HG02610 (cell line): ENCODE results near the gene SLC11A2.
A peak's percentile ranks its signal among the peaks of the same experiment; 100 is the strongest.

Source experiments
- ATAC-seq: cut with Tn5 transposase; IDR thresholded peaks from one replicate; pipeline ENCODE4 v1.9.1; 2021; ENCODE audit warnings: mild to moderate bottlenecking, moderate library complexity; ENCODE audit not compliant: unreplicated experiment

The SLC11A2 gene

DNA sequence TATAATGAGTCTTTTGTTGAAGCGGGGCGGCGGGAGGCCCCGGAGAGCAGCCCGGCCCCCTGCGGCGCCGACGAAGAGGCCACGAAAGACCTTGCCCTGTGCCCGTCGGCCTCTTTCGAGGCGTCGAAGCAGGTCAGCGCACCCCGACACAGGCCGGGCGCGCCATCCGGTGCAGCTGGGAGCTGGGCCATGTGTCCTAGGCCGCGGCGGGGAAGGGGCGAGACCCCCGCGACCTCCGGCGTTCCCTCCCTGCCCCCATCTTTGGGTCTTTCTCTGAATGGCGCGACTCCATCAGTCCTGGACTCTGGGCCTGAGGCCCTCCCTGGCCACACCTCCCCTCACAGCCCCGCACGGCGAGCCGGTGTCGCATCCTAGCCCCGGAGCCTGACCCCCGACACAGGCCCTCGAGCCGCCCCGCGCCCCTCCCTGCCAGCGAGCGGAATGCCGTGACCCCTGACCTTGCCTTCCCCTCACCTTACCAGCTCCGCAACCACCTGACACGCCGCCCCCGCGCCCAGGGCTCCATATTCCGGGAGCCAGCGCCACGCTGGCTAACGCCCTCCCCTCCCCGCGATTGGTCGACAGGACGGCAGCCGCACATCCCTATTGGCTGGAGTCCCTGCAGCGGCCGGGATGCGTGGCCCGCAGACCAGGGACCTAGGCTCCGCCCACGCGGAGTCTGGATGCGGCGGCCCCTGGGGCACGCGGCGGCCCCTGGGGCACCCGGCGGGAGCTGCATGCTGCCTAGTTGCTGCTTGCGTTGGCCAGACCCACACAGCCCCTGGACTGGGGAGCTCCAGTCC is at the start of gene SLC11A2:
TSS of gene SLC11A2 (minus strand) at position 549 of the 803 bp plus-strand sequence. CDS start 15,656 bp downstream, outside the sequence.
- peak; percentile 96 for ATAC-seq

DNA sequence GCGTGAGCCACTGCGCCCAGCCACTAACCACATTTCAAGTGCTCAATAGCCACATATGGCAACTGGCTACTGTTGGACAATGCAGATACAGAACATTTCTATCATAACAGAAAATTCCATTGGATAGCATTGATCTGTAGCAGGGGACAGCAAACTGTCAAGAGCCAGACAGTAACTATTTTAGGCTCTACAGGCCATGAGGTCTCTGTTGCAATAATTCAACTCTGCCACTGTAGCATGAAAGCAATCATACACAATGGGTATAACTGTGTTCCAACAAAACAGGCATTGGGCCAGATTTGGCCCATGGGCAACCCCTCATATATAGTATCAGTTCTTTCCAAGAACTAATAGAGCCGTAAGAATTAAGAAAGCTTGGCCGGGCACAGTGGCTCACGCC is 49.2 kb upstream of the SLC11A2 start:
- ATAC-seq, result no peak

DNA sequence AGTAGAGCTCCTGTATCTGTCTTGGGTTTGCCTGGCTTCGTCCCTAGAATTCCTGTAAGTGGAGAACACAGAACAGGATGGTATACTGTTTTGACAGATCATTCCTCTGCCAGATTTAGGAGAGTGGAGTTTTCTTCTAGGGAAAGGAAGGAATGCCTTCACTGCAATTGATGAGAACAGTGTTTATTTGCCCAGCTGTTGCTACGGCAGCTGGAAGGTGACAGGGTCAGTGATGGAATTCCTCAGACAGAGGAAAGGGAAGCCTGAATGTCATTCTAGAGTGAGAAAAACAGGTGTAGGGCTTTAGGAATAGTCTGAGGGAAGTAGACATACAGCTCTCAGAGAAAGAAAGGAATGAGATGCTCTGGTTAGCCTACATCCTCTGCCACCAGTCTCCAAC is 45.5 kb upstream of the SLC11A2 start:
- ATAC-seq, result no peak

DNA sequence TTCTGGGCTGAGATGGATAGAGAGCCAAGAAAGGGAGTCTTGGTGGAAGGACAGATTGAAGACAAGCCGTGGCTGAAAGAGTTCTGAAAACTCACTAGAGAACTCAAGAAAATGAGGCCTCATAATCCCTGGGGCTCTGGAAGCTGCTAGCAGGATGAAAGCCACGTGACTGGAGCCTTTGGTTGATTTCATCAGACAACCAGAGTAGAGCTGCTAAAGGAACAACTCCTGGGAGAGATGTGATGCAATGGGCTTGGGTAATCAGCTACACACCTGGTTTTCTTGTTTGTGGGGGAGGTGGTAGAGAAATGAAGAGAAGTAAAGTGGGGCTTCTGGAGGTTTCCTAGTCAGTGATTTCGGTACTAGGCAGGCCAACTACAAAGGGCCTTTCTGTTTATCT is 43.8 kb upstream of the SLC11A2 start:
- ATAC-seq, result no peak

DNA sequence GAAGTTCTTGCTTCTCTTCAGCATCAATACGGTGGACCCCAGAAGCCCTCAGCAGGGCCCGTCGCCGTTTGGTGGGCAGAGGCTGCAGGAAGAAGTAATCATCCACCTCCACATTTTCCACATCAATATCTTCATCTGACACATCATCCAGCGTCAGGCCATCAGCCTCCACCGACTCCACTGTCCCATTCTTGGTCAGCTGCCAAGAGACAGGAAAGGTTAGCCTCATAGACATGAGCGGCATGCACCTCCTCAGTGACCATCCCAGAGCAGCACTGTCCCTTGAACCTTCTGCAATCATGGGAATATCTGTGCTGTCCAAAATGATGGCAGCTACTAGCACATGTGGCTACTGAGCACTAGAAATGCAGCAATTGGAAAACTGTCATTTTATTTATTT is 41.6 kb upstream of the SLC11A2 start:
- no peak for ATAC-seq

DNA sequence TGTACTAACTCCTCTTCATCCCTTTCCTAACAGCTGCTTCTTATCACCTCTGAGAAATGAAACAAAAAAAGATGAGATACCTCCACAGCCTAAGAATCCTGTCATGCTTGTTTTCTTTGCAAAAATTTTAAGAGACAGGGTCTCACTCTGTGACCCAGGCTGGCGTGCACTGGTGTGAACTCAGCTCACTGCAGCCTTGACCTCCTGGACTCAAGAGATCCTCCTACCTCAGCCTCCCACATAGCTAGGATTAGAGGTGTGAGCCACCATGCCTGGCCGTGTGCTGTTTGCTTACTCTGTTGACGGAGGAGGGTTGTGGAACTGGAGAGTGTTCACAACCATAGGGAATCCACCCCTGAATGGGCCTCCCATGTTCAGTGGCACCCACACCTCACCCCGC is 41.0 kb upstream of the SLC11A2 start:
- ATAC-seq, result no peak

DNA sequence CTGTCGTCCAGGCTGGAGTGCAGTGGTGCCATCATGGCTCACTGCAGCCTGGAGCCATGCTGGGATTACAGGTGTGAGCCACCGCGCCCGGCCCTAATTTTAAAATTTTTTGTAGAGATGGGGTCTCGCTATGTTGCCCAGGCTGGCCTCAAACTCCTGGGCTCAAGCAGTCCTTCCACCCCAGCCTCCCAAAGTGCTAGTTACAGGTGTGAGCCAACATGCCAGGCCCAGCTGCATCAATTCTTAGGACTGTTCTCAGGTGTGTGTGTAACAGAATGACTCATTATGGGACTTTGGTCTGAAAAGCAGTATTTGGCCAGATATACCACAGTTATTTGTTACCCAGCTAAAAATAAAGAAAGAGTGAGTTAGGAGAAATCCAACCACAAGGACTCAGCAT is 39.3 kb upstream of the SLC11A2 start:
- no peak for ATAC-seq

DNA sequence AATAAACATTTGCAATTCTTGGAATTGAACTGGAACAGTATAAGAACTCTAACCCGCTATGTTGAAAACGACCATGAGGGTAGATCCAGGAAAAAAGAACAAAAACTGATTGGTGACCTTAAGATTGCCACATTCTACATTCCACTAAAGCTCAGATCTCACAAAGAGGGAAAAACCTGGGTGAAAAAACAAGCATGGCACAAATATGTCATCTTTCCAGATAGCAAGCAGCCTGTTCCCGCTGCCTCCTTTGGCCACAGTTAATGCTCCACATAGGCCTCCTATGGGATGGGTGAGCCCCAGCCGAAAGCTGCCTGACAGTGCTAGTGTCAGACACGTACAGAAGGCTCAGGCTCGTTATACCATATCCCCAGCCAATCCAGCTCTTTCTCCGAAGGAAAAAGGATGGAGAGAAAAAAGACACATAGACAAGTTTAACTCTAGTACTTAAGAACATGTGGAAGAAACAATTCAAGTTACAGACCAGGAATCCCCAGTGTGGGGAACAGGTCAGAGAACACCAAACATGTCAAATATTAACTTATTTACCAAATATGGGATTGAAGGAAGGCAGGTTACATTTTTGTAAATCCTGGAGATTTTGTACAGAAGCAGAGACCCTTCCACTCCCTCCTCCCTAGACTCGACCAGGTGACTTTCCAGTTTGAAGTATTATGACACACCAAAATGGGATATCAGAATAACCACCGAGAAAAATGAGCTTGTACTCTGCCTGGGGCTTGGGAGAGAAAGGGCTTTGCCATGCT is 36.6 kb upstream of the SLC11A2 start:
- ATAC-seq, result no peak

DNA sequence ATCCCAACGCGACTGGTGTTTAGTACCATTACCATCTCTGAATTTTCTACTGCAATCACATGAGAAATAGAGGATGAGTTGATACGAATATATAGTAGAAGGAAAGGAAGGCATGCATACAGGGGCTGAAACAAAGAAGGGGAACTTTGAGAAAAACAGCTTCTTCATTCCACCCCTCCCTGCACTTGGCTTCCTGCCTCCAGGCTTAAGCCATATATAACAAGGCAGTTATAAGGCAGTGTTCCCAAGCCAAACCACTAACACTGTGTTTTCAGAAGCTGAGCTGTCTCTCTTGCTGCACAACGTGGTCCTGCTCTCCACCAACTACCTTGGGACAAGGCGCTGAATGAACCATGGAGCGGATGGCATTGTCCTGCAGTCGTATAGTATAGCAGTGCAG is 32.9 kb upstream of the SLC11A2 start:
- ATAC-seq, result no peak

DNA sequence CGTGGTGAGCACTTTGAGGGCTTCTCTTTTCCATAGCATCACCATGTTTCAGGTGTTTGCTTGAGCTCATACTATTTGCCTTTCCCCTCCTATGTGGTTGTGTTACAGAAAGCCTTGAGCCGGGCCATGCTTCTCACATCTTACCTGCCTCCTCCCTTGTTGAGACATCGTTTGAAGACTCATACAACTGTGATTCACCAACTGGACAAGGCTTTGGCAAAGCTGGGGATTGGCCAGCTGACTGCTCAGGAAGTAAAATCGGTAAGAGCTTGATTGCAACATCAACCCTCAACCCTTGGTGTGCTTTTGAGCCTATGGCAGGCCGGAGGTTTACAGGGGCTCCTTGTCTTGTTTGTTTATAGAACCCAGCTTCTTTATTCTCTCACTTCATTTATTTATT is 30.1 kb upstream of the SLC11A2 start:
- ATAC-seq, result no peak

DNA sequence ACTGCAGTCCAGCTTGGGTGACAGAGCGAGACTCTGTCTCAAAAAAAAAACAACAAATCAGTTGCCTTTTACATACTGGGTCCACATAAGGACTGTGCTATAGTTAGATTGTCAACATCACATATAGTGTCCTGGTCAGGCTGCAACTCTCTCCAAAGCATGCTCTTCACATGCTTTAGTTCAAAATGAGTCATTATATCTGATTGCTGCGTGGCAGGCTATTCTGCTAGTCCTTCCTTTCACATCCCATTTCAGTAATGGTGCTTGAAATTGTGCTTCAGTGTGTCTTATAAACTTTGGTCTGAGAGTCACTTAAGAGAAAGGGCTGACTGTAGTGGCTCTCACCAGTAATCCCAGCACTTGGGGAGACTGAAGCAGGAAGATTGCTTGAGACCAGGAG is 28.9 kb upstream of the SLC11A2 start:
- ATAC-seq, result no peak

DNA sequence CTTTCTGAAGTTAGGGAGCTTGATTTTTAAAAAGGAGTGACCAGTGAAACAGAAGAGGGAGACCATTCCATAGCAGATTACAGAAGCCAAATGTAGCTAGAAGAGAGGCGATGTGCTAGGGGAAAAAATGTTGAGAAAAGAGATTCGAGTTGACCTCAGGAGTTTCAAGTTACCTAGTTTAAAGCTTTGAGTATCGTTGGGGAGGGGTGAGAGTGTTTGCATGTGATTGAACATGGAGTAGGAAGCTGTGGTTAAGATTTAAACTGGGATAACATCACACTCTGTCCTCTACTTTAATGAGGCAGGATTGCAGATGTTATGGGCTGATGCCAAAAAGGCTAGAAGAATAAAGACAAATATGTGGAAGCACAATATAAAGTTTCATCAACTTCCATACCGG is 25.6 kb upstream of the SLC11A2 start:
- no peak for ATAC-seq

DNA sequence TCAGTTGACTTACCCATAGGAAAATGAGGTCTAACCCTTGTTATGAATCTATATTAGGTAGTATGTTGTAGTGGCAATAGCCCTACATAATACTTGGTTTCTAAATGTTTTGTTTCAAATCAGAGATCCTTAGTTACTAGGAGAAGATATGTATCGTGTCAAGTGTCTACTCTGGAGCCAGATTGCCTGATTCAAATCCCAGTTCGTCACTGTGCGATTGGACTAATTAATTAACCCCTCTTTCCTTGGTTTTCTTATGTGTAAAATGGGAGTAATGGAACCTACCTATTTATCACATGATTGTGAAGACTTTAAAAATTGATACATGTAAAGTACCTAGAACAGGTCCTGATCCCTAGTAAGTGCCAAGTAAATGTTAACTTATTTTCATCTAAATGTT is 23.3 kb upstream of the SLC11A2 start:
- no peak for ATAC-seq

DNA sequence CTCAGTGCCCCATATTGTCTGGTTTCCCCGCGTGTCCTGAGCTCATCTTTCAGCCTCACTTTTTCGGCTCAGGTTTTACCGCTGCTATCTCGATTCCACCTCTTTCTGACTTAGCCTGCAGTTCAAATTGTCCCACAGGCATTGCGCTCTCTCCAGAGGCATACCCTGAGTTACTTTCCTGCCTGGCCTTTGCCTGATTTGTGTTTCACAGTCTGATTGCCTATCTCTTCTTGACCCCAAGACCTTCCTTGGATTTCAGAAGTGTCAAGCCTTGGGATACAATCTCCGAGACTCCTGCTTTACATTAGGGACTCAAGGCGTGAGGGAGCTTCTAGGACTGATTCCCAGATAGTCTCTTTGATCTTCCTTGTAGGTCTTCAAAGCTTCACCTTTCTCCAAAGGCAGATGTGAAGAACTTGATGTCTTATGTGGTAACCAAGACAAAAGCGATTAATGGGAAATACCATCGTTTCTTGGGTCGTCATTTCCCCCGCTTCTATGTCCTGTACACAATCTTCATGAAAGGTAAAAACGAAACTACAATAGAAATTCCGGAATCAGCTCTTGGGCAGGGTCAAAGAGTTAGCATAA is 22.6 kb upstream of the SLC11A2 start:
- ATAC-seq, result no peak

DNA sequence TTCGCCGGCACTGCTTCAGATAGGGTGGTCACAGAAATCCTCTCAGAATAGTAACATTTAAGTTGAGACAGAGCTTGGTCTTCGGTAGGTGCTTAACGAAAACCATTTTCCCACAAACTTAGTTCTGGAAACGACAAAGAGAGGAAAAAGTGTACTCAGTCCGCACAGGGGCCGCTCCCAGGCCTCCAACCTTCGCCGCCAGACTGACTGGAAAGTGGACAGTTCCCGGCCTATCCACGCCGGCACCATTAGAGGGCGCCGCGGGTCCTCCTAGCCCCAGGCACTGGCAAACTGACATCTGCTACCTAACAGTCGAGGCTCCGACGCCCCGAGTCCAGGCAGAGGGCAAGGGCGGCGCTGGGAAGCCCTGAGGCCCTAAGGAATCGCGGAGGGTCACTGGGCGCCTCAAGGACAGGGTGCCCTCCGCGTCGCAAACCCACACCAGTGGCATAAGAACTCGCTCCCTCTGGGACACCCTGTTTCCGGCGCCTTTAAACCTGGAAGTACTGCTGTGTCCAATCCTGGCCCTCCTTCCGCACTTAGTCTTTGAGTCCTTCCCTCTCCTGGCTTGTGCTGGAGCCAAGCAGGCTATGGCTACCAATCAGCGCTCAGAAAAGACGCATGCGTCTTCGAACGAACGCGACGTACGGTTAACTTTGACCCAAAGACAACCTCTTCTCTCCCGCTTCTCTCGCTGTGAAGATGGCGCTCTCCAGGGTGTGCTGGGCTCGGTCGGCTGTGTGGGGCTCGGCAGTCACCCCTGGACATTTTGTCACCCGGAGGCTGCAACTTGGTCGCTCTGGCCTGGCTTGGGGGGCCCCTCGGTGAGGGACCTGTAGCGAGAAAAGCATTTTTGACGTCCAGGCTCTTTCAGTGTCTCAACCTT is 21.7 kb upstream of the SLC11A2 start, which contains the start of gene LETMD1:
TSS of gene LETMD1 (plus strand) at position 673 of the 886 bp plus-strand sequence. CDS start at position 703, 30 bp downstream.
- peak; percentile 97 for ATAC-seq

DNA sequence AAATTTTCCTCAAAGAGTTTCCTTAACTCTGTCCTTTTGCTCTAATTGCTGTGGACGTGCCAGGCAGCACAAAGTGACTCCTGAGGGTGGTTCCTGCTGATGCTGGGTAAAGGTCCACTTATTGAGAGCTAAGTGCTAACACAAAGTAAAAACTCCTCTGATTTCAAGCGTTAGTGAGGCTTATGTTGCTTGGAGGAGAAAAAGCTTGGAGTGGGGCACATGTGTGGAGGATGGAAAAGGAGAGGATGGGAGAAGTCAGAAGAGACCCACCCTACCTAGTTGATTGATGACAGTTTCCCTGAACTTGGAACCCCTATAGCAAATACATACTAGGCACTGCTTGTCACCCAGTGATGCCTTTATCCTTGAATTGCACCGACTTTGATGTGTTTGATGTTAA is 10.1 kb upstream of the SLC11A2 start:
- no peak for ATAC-seq

DNA sequence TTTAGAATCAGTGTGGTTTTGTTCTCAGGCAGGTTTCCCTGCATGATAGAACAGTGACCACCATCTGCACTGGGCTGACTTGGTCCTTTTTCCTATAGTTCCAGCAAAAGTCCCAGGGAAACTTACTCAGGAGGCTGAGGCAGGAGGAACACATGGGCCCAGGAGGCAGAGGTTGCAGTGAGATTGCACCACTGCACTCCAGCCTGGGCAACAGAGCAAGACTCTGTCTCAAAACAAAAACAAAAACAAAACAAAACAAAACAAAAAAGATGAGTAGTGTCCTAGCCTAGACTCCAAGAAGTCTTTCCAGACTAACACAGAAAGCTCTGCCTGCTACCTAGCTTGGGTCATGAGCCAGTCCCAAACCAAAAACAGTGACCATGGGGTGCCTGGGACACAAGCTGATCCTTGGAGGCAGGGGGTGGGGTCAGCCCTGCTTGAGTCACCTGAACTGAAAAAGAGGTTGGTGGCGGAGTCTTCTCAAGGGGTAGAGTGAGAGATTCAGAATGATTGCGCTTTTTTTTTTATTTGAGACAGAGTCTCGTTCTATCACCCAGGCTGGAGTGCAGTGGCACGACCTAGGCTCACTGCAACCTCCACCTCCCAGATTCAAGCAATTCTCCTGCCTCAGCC is 7.4 kb upstream of the SLC11A2 start:
- no peak for ATAC-seq

DNA sequence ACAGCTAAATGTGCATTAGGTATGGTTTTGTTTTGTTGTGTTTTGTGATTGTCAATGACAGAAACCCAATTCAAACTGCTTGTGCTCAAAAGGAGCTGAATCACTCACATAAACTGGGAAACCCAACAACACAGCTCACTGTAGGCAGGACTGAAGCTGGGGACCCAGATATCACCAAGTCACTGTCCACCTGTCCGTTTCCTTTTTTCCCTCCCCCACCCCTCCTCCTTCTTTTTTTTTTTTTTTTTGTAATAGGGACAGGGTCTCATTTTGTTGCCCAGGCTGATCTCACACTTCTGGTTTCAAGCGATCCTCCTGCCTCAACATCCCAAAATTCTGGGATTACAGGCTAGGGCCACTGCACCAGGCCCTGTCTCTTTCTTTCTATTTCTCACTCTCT is 6.9 kb upstream of the SLC11A2 start:
- ATAC-seq, result no peak

DNA sequence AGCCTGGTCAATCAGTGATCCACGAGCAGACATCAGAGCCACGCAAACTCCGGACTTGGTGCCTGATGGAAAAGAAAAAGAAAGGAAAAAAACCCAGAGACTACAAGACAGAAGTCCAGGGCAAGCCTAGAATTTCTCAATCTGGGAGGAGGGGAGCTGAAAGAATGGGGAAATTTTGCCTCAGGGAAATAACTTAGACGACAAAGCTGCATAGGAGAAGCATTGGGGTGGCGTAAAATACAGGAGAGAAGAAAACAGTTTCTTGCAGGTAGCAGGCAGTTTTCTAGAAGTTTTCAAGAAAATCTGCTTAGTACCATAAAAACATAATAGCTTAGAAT is 2.6 kb upstream of the SLC11A2 start:
- no peak for ATAC-seq

DNA sequence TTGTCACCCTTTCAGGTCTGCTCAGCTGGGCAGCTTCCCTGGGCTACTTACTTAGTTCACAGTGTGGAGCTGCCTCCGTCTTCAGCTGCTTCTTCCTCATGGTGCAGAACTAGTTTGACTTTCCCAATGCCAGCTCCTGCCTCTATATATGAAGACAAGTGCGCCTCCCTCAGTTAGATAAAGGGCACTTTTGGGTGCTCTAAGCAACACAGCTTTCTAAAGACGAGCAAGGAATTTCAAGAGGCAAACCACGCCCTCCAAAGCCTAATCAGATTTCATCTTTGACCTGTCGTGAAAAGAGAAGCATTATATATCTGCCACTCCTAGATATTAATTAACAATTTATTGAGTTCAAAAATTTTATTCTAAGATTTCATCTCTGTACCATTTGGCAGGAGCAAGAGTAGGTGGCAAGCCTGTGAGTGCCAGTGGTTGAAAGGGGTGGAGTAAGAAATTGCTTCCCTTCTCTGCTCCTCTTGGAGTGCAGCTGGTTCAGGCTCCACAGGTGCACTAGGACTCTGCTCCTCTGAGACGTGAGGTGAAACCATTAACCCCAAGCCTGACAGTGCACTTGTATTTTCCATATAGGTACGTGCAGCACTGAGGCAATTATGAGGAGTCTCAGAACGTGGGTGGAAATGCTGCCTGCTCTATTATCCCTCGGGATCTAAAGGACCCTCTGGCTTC is 2.1 kb upstream of the SLC11A2 start:
- ATAC-seq, result no peak
